Parathyroid adenoma (tissue), 2 donors: ENCODE data around the gene LSM7.

Source experiments
- H2AFZ ChIP-seq: fragments of 300-600 bp; sonication (generic); one replicate; pipeline ENCODE4 v1.7.0; 2017; ENCODE audit warnings: antibody characterized with exemption, mild to moderate bottlenecking
- H3K27ac ChIP-seq: fragments of 300-600 bp; sonication (generic); one replicate; pipeline ENCODE4 v1.7.0; 2017
- H3K27me3 ChIP-seq: fragments of 300-600 bp; sonication (generic); one replicate; pipeline ENCODE4 v1.7.0; 2017; ENCODE audit warnings: low read length; ENCODE audit not compliant: control insufficient read depth, insufficient read depth
- H3K36me3 ChIP-seq: fragments of 300-600 bp; sonication (generic); one replicate; pipeline ENCODE4 v1.7.0; 2017; ENCODE audit warnings: low read length; ENCODE audit not compliant: control insufficient read depth, insufficient read depth
- H3K4me1 ChIP-seq: fragments of 300-600 bp; sonication (generic); one replicate; pipeline ENCODE4 v1.7.0; 2017; ENCODE audit warnings: control low read depth
- H3K4me2 ChIP-seq: fragments of 300-600 bp; sonication (generic); one replicate; pipeline ENCODE4 v1.7.0; 2017; ENCODE audit warnings: low read length
- H3K4me3 ChIP-seq: fragments of 300-600 bp; sonication (generic); one replicate; pipeline ENCODE4 v1.7.0; 2017; ENCODE audit warnings: low read depth, low read length
- H3K79me2 ChIP-seq: fragments of 300-600 bp; sonication (generic); one replicate; pipeline ENCODE4 v1.7.0; 2017; ENCODE audit warnings: control low read depth
- H3K9ac ChIP-seq: fragments of 300-600 bp; sonication (generic); one replicate; pipeline ENCODE4 v1.7.0; 2017; ENCODE audit warnings: mild to moderate bottlenecking
- H3K9me3 ChIP-seq: fragments of 300-600 bp; sonication (generic); one replicate; pipeline ENCODE4 v1.7.0; 2017; ENCODE audit warnings: low read length; ENCODE audit not compliant: control insufficient read depth
- TF ChIP-seq, protein P1 (sequence below): fragments of 300-600 bp; sonication (generic); IDR thresholded peaks from one replicate; pipeline ENCODE4 v1.7.0; 2017; ENCODE audit warnings: antibody characterized with exemption, mild to moderate bottlenecking
- donor health status: primary hyperparathyroidism.

Gene LSM7

DNA sequence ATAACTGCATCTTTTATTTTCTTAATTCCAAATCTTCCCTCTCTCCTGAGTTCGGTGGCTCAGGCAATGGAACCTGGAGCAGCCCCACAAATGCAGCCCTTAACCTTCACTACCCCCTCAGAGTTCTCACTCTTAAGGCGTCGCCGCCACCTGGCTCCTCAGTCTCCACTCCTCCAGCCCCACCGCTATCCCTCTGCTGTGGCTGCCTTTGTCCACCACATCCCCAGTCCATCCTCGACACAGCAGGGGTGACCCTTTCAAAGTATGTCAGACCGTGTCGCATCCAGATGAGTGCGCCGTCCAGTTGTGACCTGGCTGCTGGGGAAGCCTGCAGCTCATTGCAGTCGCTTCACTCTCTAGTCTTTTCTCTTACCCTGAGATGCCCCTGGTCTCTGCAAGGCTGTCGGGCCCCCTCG, 1.1 kb upstream of the LSM7 start:
- H3K27me3 ChIP-seq, result no peaks in the 10 kb centered on the region
- TF ChIP-seq, protein P1, sequence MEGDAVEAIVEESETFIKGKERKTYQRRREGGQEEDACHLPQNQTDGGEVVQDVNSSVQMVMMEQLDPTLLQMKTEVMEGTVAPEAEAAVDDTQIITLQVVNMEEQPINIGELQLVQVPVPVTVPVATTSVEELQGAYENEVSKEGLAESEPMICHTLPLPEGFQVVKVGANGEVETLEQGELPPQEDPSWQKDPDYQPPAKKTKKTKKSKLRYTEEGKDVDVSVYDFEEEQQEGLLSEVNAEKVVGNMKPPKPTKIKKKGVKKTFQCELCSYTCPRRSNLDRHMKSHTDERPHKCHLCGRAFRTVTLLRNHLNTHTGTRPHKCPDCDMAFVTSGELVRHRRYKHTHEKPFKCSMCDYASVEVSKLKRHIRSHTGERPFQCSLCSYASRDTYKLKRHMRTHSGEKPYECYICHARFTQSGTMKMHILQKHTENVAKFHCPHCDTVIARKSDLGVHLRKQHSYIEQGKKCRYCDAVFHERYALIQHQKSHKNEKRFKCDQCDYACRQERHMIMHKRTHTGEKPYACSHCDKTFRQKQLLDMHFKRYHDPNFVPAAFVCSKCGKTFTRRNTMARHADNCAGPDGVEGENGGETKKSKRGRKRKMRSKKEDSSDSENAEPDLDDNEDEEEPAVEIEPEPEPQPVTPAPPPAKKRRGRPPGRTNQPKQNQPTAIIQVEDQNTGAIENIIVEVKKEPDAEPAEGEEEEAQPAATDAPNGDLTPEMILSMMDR, result no peak
- peaks cover 46% of the 10 kb centered on the region for H3K79me2 ChIP-seq
- peak overlapping the region; percentile 87 for H3K4me3 ChIP-seq
- H3K4me1 ChIP-seq, result peaks cover 46% of the 10 kb centered on the region
- H3K9me3 ChIP-seq, result no peaks in the 10 kb centered on the region
- H2AFZ ChIP-seq, result no peak overlapping the region
- peak overlapping the region; percentile 99 for H3K4me2 ChIP-seq
- no peak overlapping the region for H3K27ac ChIP-seq
- H3K9ac ChIP-seq, result no peak overlapping the region
- H3K36me3 ChIP-seq, result no peaks in the 10 kb centered on the region

DNA sequence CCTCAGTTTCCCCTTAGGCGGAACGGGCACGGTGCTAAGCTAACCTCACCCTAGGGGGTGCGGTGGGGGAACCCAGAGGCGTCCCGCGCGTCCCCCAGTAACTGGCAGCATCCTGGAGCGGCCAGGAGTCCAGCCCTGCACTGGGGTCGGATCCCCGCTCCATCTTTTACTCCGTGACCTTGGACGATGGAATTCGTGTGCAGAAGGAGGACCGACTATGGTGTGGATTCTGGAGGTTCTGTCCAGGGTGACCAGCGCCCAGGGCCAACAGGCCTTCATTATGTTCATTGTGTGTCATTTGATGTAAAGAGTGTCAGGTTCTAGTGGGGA, 728 bp upstream of the LSM7 start:
- H3K9ac ChIP-seq, result peak overlapping the region; percentile 74
- peak overlapping the region; percentile 87 for H3K4me3 ChIP-seq
- H3K9me3 ChIP-seq, result no peaks in the 10 kb centered on the region
- TF ChIP-seq, protein P1, result no peak
- H3K27ac ChIP-seq, result peak overlapping the region; percentile 45
- H3K79me2 ChIP-seq, result peaks cover 42% of the 10 kb centered on the region
- H2AFZ ChIP-seq, result peak overlapping the region; percentile 84
- H3K4me1 ChIP-seq, result peaks cover 46% of the 10 kb centered on the region
- H3K36me3 ChIP-seq, result no peaks in the 10 kb centered on the region
- no peaks in the 10 kb centered on the region for H3K27me3 ChIP-seq
- H3K4me2 ChIP-seq, result peak overlapping the region; percentile 99

DNA sequence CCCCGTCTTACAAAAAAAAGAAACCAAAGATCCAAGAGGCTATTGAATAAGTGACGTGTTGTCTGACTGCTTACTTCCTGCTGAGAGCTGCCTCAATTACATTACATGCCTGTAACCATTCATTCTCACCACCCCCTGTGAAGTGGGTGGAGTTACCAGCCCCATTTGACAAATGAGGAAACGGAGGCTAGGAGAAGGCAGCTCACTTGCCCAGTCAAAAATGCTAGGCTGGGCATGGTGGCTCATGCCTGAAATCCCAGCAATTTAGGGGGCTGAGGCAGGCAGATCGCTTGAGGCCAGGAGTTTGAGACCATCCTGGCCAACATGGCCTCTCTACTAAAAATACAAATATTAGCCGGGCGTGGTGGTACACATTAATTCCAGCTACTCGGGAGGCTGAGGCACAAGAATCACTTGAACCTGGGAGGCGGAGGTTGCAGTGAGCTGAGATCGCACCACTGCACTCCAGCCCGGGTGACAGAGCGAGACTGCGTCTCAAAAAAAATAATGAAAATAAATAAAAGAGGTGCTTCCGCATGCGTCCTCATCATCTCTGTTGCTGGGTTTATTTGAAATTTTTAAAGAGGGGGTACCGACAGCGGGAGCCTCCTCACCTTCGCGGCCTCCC, 499 bp downstream of the LSM7 start:
- Histone ChIP-seq H3K79me2 (peaks cover 37% of the 10 kb centered on the region), H3K4me3 (peak overlapping the region; percentile 87), H3K9ac (peak overlapping the region; percentile 74), H3K27ac (peak overlapping the region; percentile 45), H3K36me3 (no peaks in the 10 kb centered on the region), H3K27me3 (no peaks in the 10 kb centered on the region), H3K9me3 (no peaks in the 10 kb centered on the region), H3K4me1 (peaks cover 38% of the 10 kb centered on the region), H2AFZ (peak overlapping the region; percentile 84), H3K4me2 (peak overlapping the region; percentile 99)
- TF ChIP-seq, protein P1, result no peak

DNA sequence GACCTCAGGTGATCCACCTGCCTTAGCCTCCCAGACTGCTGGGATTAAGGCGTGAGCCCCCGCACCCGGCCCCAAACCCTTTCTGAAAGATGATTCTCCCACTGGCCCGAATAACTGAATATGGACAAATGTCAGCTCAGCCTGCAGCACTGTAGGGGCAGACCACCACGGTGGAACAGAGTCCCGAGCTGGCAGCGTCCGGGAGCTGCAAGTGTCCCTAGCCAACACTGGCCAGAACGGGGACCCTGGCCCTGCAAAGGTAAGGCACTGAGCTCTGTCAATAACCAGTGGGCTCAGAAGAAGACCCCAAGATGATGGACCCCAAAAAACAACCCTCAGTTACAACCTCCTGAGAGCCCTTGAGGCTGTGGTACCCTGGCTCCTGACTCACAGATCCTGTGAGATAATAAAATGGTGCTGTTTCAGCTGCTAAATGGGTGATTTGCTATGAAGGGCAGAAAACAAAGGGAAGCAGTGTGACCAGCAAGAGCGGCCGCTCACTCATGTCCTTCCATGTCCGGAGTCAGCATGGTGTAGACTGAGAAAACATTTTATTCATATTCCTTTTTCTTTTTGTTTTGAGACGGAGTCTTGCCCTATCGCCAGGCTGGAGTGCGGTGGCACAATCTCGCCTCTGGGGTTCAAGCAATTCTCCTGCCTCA, 1.6 kb downstream of the LSM7 start:
- Histone ChIP-seq H2AFZ (no peak overlapping the region), H3K27me3 (no peaks in the 10 kb centered on the region), H3K9me3 (no peaks in the 10 kb centered on the region), H3K9ac (no peak overlapping the region), H3K27ac (no peak overlapping the region), H3K36me3 (no peaks in the 10 kb centered on the region), H3K79me2 (peaks cover 33% of the 10 kb centered on the region), H3K4me2 (peak overlapping the region; percentile 5), H3K4me3 (no peak overlapping the region), H3K4me1 (peaks cover 29% of the 10 kb centered on the region)
- TF ChIP-seq, protein P1, result no peak
